Measurements from ENCODE around the gene SPSB2.

The SPSB2 gene

GRCh38 chr12:6852651-6853354 is 20.3 kb downstream of the SPSB2 start:
- DNase-seq: peak in 36 of 56 donors; percentile 21 to 76 (median 52)

- DNase-seq: peak; percentile 96 to 100 (median 100)
Observed at GRCh38 chr12:6851921-6852650, 21.0 kb downstream of the SPSB2 start, which contains the start of gene USP5. Gene USP5, plus strand, starts transcription at chr12:6852150. Its CDS starts 30 bp downstream, at chr12:6852180.

GRCh38 chr12:6851153-6851920 is 21.8 kb downstream of the SPSB2 start, which contains the start of gene CDCA3:
Gene CDCA3, minus strand, starts transcription at chr12:6851286. Its CDS starts 334 bp downstream, at chr12:6850952.
- DNase-seq: peak in 55 of 56 donors; percentile 48 to 98 (median 89)

- no peak for DNase-seq
Observed at GRCh38 chr12:6850796-6851152, 22.3 kb downstream of the SPSB2 start.

- DNase-seq: no peak
Observed at GRCh38 chr12:6849976-6850560, 23.0 kb downstream of the SPSB2 start.

GRCh38 chr12:6849427-6849826 is 23.7 kb downstream of the SPSB2 start:
- no peak for DNase-seq

GRCh38 chr12:6847676-6848075 is 25.4 kb downstream of the SPSB2 start:
- no peak for DNase-seq

GRCh38 chr12:6846316-6846869 is 26.7 kb downstream of the SPSB2 start:
- no peak for DNase-seq

- DNase-seq: no peak
Observed at GRCh38 chr12:6845395-6845794, 27.7 kb downstream of the SPSB2 start.

GRCh38 chr12:6843118-6843902 is 29.8 kb downstream of the SPSB2 start:
- no peak for DNase-seq

- DNase-seq: no peak
Observed at GRCh38 chr12:6842075-6842474, 31.0 kb downstream of the SPSB2 start.

GRCh38 chr12:6840761-6841515 is 32.2 kb downstream of the SPSB2 start, which contains the start of gene GNB3:
Gene GNB3, plus strand, starts transcription at chr12:6840925. Its CDS starts 363 bp downstream, at chr12:6841288.
- DNase-seq: no peak

GRCh38 chr12:6840330-6840729 is 32.8 kb downstream of the SPSB2 start:
- no peak for DNase-seq

GRCh38 chr12:6839482-6840201 is 33.5 kb downstream of the SPSB2 start:
- DNase-seq: no peak

GRCh38 chr12:6838854-6839253 is 34.2 kb downstream of the SPSB2 start:
- DNase-seq: no peak

GRCh38 chr12:6837370-6838060 is 35.6 kb downstream of the SPSB2 start:
- no peak for DNase-seq

- DNase-seq: no peak
Observed at GRCh38 chr12:6836851-6837250, 36.3 kb downstream of the SPSB2 start.

- no peak for DNase-seq
Observed at GRCh38 chr12:6834873-6835272, 38.2 kb downstream of the SPSB2 start.

Measured in amygdala (tissue), 56 donors.